Measurements from ENCODE around the gene MYMX. TPM values are rescaled to one million over a fixed set of nuclear protein-coding genes. Genes with fewer than 3 reads are reported as not detected.

The MYMX gene
- polyA plus RNA-seq, 2 of the 4 experiments (the other 2 are of a cell fraction): not detected

DNA sequence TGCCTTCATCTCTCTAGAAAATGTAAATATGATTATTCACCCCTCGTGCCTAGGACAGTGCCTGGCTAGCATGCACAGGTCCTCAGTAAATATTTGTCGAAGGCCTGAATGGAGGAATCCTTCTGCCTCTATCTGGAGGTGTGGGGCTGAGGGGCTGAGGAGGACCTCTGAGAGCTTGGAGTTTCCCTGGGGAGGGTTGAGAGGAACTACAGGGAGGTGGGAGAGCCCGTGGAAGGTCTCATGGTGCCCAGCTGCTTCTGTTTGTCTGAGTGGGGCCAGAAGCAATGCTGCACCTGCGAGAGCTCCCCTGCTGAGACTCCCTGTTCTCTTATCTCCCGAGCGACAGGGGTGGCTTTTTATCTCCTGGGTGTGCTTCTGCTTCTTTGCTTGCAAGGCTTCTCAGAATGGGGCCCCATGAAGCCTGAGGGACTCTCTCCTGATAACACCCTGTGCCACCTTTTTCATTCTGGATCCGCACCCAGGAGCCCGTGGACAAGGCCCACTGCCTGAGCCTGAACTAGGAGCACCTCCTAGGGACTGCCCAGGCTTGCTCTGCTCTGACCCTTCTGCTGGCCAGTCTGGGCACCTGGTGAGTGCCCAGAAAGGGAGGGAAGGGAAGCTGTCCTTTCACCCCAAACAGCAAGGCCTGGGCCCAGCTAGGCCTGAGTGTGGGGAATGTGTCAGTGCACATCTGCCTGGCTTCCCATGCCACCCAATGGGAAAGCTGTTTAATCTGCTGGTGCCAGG is 9.0 kb downstream of the MYMX start:
- no peaks in the 10 kb centered on the region for H3K9me3 ChIP-seq
- CTCF ChIA-PET: interaction anchor here (2.2 to 9.2 kb wide), 3 partner anchors 10 to 53 kb away, joined by 9 to 111 read pairs (median 11); no protein-coding TSS in a partner anchor
- no peak for FAIRE-seq
- DNase-seq (ENCODE audit: low read depth in 1 of 2, low spot score in 1 of 2): no peak
- WGBS (ENCODE audit: missing lambda C conversion rate): 83% methylated on average over 8 of the region's 8 CpGs
- no peak overlapping the region; the same call in 2 of the 3 replicates for H3K4me2 ChIP-seq
- ATAC-seq: no peak
- H3K4me3 ChIP-seq: no peak overlapping the region
- H3K27ac ChIP-seq: 0 out of 6 replicates have a peak overlapping the region, but pooled peaks of 1 of the 2 experiments have one; percentile 9
- TF ChIP-seq POLR2A (IDR thresholded peaks at IDR 0.05; ENCODE audit: low read length): no peak
- TF ChIP-seq CBX2 (IDR thresholded peaks at IDR 0.05; ENCODE audit: borderline replicate concordance, low read depth): no peak
- TF ChIP-seq SMC3 (IDR thresholded peaks at IDR 0.05): no peak
- no peak for TF ChIP-seq NR3C1 (IDR thresholded peaks at IDR 0.05)
- no peak for TF ChIP-seq RCOR1 (IDR thresholded peaks at IDR 0.05; ENCODE audit: low read depth, low read length)
- TF ChIP-seq HOXA7 (CRISPR knock-in tag; IDR thresholded peaks at IDR 0.05): no peak
- peaks cover 48% of the 10 kb centered on the region for H3K4me1 ChIP-seq
- POLR2A ChIA-PET: no interaction called here

DNA sequence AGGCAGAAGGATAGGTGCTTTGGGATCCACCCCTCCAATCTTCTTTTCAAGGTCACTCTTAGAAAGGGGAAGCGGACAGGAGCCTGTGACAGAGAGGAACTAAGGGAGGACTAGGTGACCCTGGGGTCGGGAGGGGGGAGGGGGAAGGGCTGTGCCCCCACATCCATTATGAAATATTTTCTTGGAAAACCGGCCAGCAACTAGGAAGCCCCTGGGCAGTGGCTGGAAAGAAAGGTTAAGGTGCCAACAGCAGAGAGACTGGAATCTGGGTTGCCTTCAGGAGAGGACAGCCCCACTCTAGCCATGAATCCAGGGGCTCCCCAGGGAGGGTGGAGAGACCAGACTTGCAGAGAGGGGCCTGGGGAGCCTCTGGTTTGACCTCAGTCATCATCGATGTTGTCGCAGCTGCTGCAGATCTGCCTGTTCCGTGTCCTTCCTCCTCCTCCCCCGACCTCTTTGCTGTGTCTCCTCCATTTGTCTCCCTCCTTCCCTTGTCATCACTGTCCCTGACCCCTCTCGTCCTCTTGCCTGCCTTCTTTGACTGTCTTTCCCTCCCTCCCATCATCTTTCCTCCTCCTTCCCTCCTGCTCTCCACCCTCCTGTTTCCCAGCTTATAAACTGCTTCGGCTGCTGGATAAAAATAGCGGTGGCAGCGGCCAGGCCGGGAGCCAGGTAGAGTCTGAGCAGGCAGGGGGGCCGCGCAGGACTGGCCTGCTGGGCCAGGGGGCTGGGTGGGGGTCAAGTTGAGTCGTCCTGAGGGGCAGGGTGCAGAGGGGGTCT is 9.8 kb downstream of the MYMX start:
- DNase-seq (ENCODE audit: low read depth in 1 of 2, low spot score in 1 of 2) (no peak), ATAC-seq (no peak), FAIRE-seq (no peak)
- WGBS (ENCODE audit: missing lambda C conversion rate): 85% methylated on average over 11 of the region's 15 CpGs
- Histone ChIP-seq H3K4me2 (no peak overlapping the region; the same call in 2 of the 3 replicates), H3K27ac (no peak overlapping the region), H3K4me1 (peaks cover 40% of the 10 kb centered on the region), H3K4me3 (no peak overlapping the region), H3K9me3 (no peaks in the 10 kb centered on the region)
- CTCF ChIA-PET: interaction anchor here (0.9 to 9.2 kb wide), 4 partner anchors 9 to 56 kb away, joined by 3 to 111 read pairs (median 9); no protein-coding TSS in a partner anchor
- POLR2A ChIA-PET: no interaction called here
- TF ChIP-seq FOSB (CRISPR knock-in tag; IDR thresholded peaks at IDR 0.05): no peak

GRCh38 chr6:44227148-44227793 is 10.5 kb downstream of the MYMX start:
- 52% methylated on average over 3 of the region's 7 CpGs for WGBS (ENCODE audit: missing lambda C conversion rate)
- Histone ChIP-seq H3K4me1 (peaks cover 33% of the 10 kb centered on the region), H3K27ac (no peak overlapping the region), H3K4me3 (no peak overlapping the region), H3K9me3 (no peaks in the 10 kb centered on the region), H3K4me2 (no peak overlapping the region)
- ChIA-PET CTCF (interaction anchor here (0.9 to 9.2 kb wide), 4 partner anchors 8 to 57 kb away, joined by 3 to 111 read pairs (median 8); no protein-coding TSS in a partner anchor), POLR2A (no interaction called here)
- ATAC-seq (no peak), FAIRE-seq (no peak), DNase-seq (ENCODE audit: low read depth in 1 of 2, low spot score in 1 of 2) (no peak)
- TF ChIP-seq POLR2A (IDR thresholded peaks at IDR 0.05; ENCODE audit: low read length): no peak
- no peak for TF ChIP-seq NPAS2 (CRISPR knock-in tag; IDR thresholded peaks at IDR 0.05; ENCODE audit: borderline replicate concordance)
- TF ChIP-seq SMC3 (IDR thresholded peaks at IDR 0.05): no peak
- TF ChIP-seq POLR2AphosphoS2 (conservative IDR thresholded peaks at IDR 0.05; ENCODE audit: low read length): no peak
- TF ChIP-seq TP53 (CRISPR knock-in tag; IDR thresholded peaks at IDR 0.05): no peak
- no peak for TF ChIP-seq KDM5A (IDR thresholded peaks at IDR 0.05)
- TF ChIP-seq, protein P1, sequence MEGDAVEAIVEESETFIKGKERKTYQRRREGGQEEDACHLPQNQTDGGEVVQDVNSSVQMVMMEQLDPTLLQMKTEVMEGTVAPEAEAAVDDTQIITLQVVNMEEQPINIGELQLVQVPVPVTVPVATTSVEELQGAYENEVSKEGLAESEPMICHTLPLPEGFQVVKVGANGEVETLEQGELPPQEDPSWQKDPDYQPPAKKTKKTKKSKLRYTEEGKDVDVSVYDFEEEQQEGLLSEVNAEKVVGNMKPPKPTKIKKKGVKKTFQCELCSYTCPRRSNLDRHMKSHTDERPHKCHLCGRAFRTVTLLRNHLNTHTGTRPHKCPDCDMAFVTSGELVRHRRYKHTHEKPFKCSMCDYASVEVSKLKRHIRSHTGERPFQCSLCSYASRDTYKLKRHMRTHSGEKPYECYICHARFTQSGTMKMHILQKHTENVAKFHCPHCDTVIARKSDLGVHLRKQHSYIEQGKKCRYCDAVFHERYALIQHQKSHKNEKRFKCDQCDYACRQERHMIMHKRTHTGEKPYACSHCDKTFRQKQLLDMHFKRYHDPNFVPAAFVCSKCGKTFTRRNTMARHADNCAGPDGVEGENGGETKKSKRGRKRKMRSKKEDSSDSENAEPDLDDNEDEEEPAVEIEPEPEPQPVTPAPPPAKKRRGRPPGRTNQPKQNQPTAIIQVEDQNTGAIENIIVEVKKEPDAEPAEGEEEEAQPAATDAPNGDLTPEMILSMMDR (IDR thresholded peaks at IDR 0.05): no peak
- TF ChIP-seq EHF (CRISPR knock-in tag; IDR thresholded peaks at IDR 0.05): no peak
- no peak for TF ChIP-seq ZFP36 (IDR thresholded peaks at IDR 0.05; ENCODE audit: borderline replicate concordance, partially characterized antibody)
- TF ChIP-seq FOXS1 (CRISPR knock-in tag; IDR thresholded peaks at IDR 0.05): no peak
- no peak for TF ChIP-seq SREBF2 (IDR thresholded peaks at IDR 0.05)
- TF ChIP-seq NR3C1 (IDR thresholded peaks at IDR 0.05): no peak
- TF ChIP-seq BHLHE40 (IDR thresholded peaks at IDR 0.05; ENCODE audit: low read depth, low read length): no peak
- no peak for TF ChIP-seq RNF2 (IDR thresholded peaks at IDR 0.05; ENCODE audit: borderline replicate concordance, low read depth)
- TF ChIP-seq HDAC2 (IDR thresholded peaks at IDR 0.05): no peak
- no peak for TF ChIP-seq ZNF302 (CRISPR knock-in tag; IDR thresholded peaks at IDR 0.05)
- TF ChIP-seq, protein P2, sequence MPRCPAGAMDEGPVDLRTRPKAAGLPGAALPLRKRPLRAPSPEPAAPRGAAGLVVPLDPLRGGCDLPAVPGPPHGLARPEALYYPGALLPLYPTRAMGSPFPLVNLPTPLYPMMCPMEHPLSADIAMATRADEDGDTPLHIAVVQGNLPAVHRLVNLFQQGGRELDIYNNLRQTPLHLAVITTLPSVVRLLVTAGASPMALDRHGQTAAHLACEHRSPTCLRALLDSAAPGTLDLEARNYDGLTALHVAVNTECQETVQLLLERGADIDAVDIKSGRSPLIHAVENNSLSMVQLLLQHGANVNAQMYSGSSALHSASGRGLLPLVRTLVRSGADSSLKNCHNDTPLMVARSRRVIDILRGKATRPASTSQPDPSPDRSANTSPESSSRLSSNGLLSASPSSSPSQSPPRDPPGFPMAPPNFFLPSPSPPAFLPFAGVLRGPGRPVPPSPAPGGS (IDR thresholded peaks at IDR 0.05): no peak
- no peak for TF ChIP-seq PHF8 (IDR thresholded peaks at IDR 0.05; ENCODE audit: borderline replicate concordance, low read depth)
- TF ChIP-seq, protein P3, sequence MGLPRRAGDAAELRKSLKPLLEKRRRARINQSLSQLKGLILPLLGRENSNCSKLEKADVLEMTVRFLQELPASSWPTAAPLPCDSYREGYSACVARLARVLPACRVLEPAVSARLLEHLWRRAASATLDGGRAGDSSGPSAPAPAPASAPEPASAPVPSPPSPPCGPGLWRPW (IDR thresholded peaks at IDR 0.05): no peak

All from A549 (cell line).